K562 (cell line): Measurements from ENCODE around the gene SLC16A5. TPM values are rescaled to one million over a fixed set of nuclear protein-coding genes. Genes with fewer than 3 reads are reported as not detected.

Experiments used
- DIDO1 ChIP-seq: fragments of 450-650 bp; IDR thresholded peaks from 2 replicates; pipeline ENCODE4 v1.6.1; 2016; ENCODE audit warnings: low read depth, missing biosample characterization, missing genetic modification characterization
- EHMT2 ChIP-seq: fragments of 450-650 bp; IDR thresholded peaks from 2 replicates; pipeline ENCODE4 v1.6.1; 2018; ENCODE audit warnings: antibody characterized with exemption
- FOSL1 ChIP-seq: fragments of 200-800 bp; sonication (Bioruptor generic); conservative IDR thresholded peaks from 2 replicates; pipeline ENCODE4 v1.6.1; 2016; ENCODE audit warnings: missing genetic modification characterization, missing compliant biosample characterization
- FOXA3 ChIP-seq, 2 experiments: fragments of 450-650 bp in 1 of 2; sonication (generic) in 1 of 2; formaldehyde crosslinking; IDR thresholded peaks in 1 of 2; conservative IDR thresholded peaks in 1 of 2; 2 replicates each; pipeline versions ENCODE4 v1.4.0 to v1.8.0; 2020 to 2022; ENCODE audit warnings: mild to moderate bottlenecking in 2 of 2, missing genetic modification reagents in 1 of 2
- GABPA ChIP-seq: fragments of 200-800 bp; sonication (Bioruptor generic); conservative IDR thresholded peaks from 2 replicates; pipeline ENCODE4 v1.6.1; 2016; ENCODE audit warnings: low read depth, missing genetic modification characterization, missing compliant biosample characterization
- HDAC1 ChIP-seq, 2 experiments: fragments of 450-650 bp; IDR thresholded peaks; 2 replicates each; pipeline ENCODE4 v1.6.1; 2016 to 2017; ENCODE audit warnings: inconsistent platforms in 1 of 2, mild to moderate bottlenecking in 1 of 2, moderate library complexity in 1 of 2
- HDAC6 ChIP-seq: IDR thresholded peaks from 2 replicates; pipeline ENCODE4 v1.6.1; 2012; ENCODE audit warnings: low read depth, mild to moderate bottlenecking, control low read depth, inconsistent platforms, low read length, moderate library complexity
- HSF4 ChIP-seq: fragments of 250-450 bp; sonication (Bioruptor Pico); IDR thresholded peaks from 2 replicates; pipeline ENCODE4 v2.1.2; 2022; ENCODE audit warnings: mild to moderate bottlenecking, moderate library complexity, borderline replicate concordance
- JUND ChIP-seq, 2 experiments: IDR thresholded peaks; 2 replicates in 1 of 2; 3 replicates in 1 of 2; pipeline ENCODE4 v1.6.1; 2011; ENCODE audit warnings: borderline replicate concordance in 2 of 2, low read depth in 2 of 2, low read length in 2 of 2, improper control_type of control experiment in 1 of 2, missing biosample characterization in 1 of 2, missing genetic modification characterization in 1 of 2, missing genetic modification reagents in 1 of 2
- MBD2 ChIP-seq: sonication (generic); IDR thresholded peaks from 2 replicates; pipeline ENCODE4 v1.6.1; 2016; ENCODE audit warnings: low read depth, borderline replicate concordance
- MEF2D ChIP-seq: conservative IDR thresholded peaks from 2 replicates; pipeline ENCODE4 v1.6.1; 2016; ENCODE audit warnings: low read depth, missing genetic modification characterization, missing compliant biosample characterization
- PATZ1 ChIP-seq: fragments of 250-450 bp; sonication (Bioruptor Pico); IDR thresholded peaks from 2 replicates; pipeline ENCODE4 v1.5.0; 2020; ENCODE audit warnings: mild to moderate bottlenecking, borderline replicate concordance
- PTTG1 ChIP-seq: fragments of 450-650 bp; IDR thresholded peaks from 2 replicates; pipeline ENCODE4 v1.6.1; 2016; ENCODE audit warnings: low read depth, mild to moderate bottlenecking, missing genetic modification characterization, missing compliant biosample characterization
- SMARCE1 ChIP-seq: fragments of 450-650 bp; IDR thresholded peaks from 2 replicates; pipeline ENCODE4 v1.7.1; 2016; ENCODE audit warnings: mild to moderate bottlenecking
- THRAP3 ChIP-seq: fragments of 450-650 bp; IDR thresholded peaks from 2 replicates; pipeline ENCODE4 v1.6.1; 2016; ENCODE audit warnings: mild to moderate bottlenecking, inconsistent platforms, borderline replicate concordance
- ZBTB43 ChIP-seq: sonication (generic); formaldehyde crosslinking; IDR thresholded peaks from 2 replicates; pipeline ENCODE4 v1.8.0; 2023; ENCODE audit warnings: mild to moderate bottlenecking, missing genetic modification reagents
- ZC3H8 ChIP-seq: fragments of 450-650 bp; IDR thresholded peaks from 2 replicates; pipeline ENCODE4 v1.6.1; 2017
- ZNF175 ChIP-seq: fragments of 200-800 bp; sonication (Bioruptor generic); IDR thresholded peaks from 2 replicates; pipeline ENCODE4 v1.6.1; 2016; ENCODE audit warnings: low read depth, mild to moderate bottlenecking, missing genetic modification characterization, missing compliant biosample characterization
- ZNF232 ChIP-seq: sonication (generic); formaldehyde crosslinking; IDR thresholded peaks from 2 replicates; pipeline ENCODE4 v1.8.0; 2022; ENCODE audit warnings: mild to moderate bottlenecking, missing genetic modification reagents
- ZNF586 ChIP-seq: fragments of 450-650 bp; formaldehyde crosslinking; conservative IDR thresholded peaks from 2 replicates; pipeline ENCODE4 v1.4.0; 2020; ENCODE audit warnings: mild to moderate bottlenecking, moderate library complexity
- ZNF589 ChIP-seq: fragments of 200-800 bp; sonication (Bioruptor generic); IDR thresholded peaks from 2 replicates; pipeline ENCODE4 v1.6.1; 2016; ENCODE audit warnings: low read depth, missing genetic modification characterization, missing compliant biosample characterization
- ZNF639 ChIP-seq, 2 experiments: fragments of 200-800 bp in 1 of 2; sonication (Bioruptor generic) in 1 of 2; sonication (generic) in 1 of 2; formaldehyde crosslinking in 1 of 2; IDR thresholded peaks in 1 of 2; conservative IDR thresholded peaks in 1 of 2; 2 replicates each; pipeline versions ENCODE4 v1.5.0 to v1.6.1; 2016 to 2020; ENCODE audit warnings: missing compliant biosample characterization in 1 of 2, missing genetic modification characterization in 1 of 2, missing genetic modification reagents in 1 of 2
- polyA plus RNA-seq, 8 experiments: library from polyadenylated mRNA; depleted of rRNA in 4 of 8; stranded (reverse) in 5 of 8; unstranded in 3 of 8; fragments of >200 nt; fragmentation: Nextera tagmentation in 2 of 8; fragmentation: Illumina TruSeq in 1 of 8; extraction: Ambion mirVana in 2 of 8; extraction: Trizol in 1 of 8; gene quantifications; 2 replicates each; pipeline versions ENCODE4 v1.2.1 to v1.2.3, GENCODE V29; 2011 to 2014; ENCODE audit warnings: inconsistent platforms in 1 of 8, missing spikeins in 1 of 8
- total RNA-seq, 7 experiments: library from RNA; depleted of rRNA in 6 of 7; stranded (reverse); fragments of >200 nt in 6 of 7; fragmentation: Illumina TruSeq in 2 of 7; extraction: Trizol in 2 of 7; gene quantifications; 2 replicates each; pipeline versions ENCODE4 v1.2.1 to v1.2.3, GENCODE V29; 2011 to 2021; ENCODE audit warnings: low replicate concordance in 1 of 7

The SLC16A5 gene
- total and polyA plus RNA-seq, 9 of the 15 experiments (the other 6 are each of a cell fraction or from before 2014, with no cell fraction given) = 0.06 to 2.6 (median 0.91) TPM

- TF ChIP-seq FOSL1 (tag) (no peak; the same call in 1 of the 2 replicates), THRAP3 (no peak), JUND (IDR thresholded peaks at IDR 0.05; ENCODE audit: borderline replicate concordance, low read depth, low read length) (no peak), JUND (tag; IDR thresholded peaks at IDR 0.05; ENCODE audit: borderline replicate concordance, low read depth, low read length) (no peak), MEF2D (tag) (no peak), MBD2 (0 out of 2 replicates have a peak, but pooled peaks have one; percentile 28), HSF4 (CRISPR knock-in tag) (no peak), PATZ1 (CRISPR knock-in tag) (no peak), GABPA (tag) (peak; percentile 94), ZC3H8 (no peak), ZNF589 (0 out of 2 replicates have a peak, but pooled peaks have one; percentile 45), ZNF175 (CRISPR knock-in tag) (peak; percentile 46; the same call in 1 of the 2 replicates), ZBTB43 (CRISPR knock-in tag) (no peak), HDAC1 (IDR thresholded peaks at IDR 0.05) (peak; percentile 12 to 80; a peak in 3 of 4 replicates), SMARCE1 (no peak), DIDO1 (tag) (no peak), ZNF586 (CRISPR knock-in tag) (no peak), PTTG1 (tag) (no peak), FOXA3 (CRISPR knock-in tag; conservative IDR thresholded peaks at IDR 0.05 in 1 of 2, IDR thresholded peaks at IDR 0.05 in 1 of 2) (0 out of 4 replicates have a peak, but pooled peaks of 1 of the 2 experiments have one; percentile 47), EHMT2 (no peak), ZNF232 (no peak), HDAC6 (no peak), ZNF639 (CRISPR knock-in tag; conservative IDR thresholded peaks at IDR 0.05 in 1 of 2, IDR thresholded peaks at IDR 0.05 in 1 of 2) (peak in 1 of 2 experiments; percentile 80; a peak in 2 of 4 replicates)
Observed at GRCh38 chr17:75131278-75132017, 43.7 kb downstream of the SLC16A5 start, which contains the start of gene NT5C (continued).
